Keratinocyte (primary cell): ENCODE data around the gene DOK5. TPM values are rescaled to one million over a fixed set of nuclear protein-coding genes. Genes with fewer than 3 reads are reported as not detected.

Experiments used
- DNase-seq: peaks from one replicate; pipeline ENCODE4 v3.0.0-alpha.2; 2011; ENCODE audit warnings: low read depth, missing footprints, low spot score
- FAIRE-seq: peaks from 2 replicates; lab custom pipeline; 2011; peaks lifted over from hg19 to GRCh38; lab: Jason Lieb, UNC
- H2AFZ ChIP-seq: 2 replicates; pipeline ENCODE4 v1.6.0; 2012; ENCODE audit warnings: low read length, control low read depth, inconsistent platforms; ENCODE audit not compliant: control insufficient read depth
- H3K27ac ChIP-seq: 2 replicates; pipeline ENCODE4 v1.5.1; 2011; ENCODE audit warnings: low read length; ENCODE audit not compliant: control insufficient read depth, insufficient read depth
- H3K27me3 ChIP-seq: 3 replicates; pipeline ENCODE4 v1.6.0; 2011; ENCODE audit warnings: low read length; ENCODE audit not compliant: control insufficient read depth, insufficient read depth; ENCODE audit errors: extremely low read depth
- H3K36me3 ChIP-seq, 2 experiments: 2 replicates in 1 of 2; 3 replicates in 1 of 2; pipeline ENCODE4 v1.5.1; 2011; ENCODE audit warnings: low read length in 2 of 2, mild to moderate bottlenecking in 1 of 2; ENCODE audit not compliant: control insufficient read depth in 2 of 2, insufficient read depth in 2 of 2; ENCODE audit errors: extremely low read depth in 1 of 2
- H3K4me1 ChIP-seq: 3 replicates; pipeline ENCODE4 v1.5.1; 2011; ENCODE audit warnings: low read length; ENCODE audit not compliant: control insufficient read depth, insufficient read depth; ENCODE audit errors: extremely low read depth
- H3K4me2 ChIP-seq: 3 replicates; pipeline ENCODE4 v1.6.0; 2011; ENCODE audit warnings: low read depth, low read length; ENCODE audit not compliant: control insufficient read depth, insufficient read depth; ENCODE audit errors: extremely low read depth
- H3K4me3 ChIP-seq, 3 experiments: fragments of 200-600 bp in 1 of 3; sonication (generic) in 1 of 3; 2 replicates in 2 of 3; 3 replicates in 1 of 3; pipeline ENCODE4 v1.5.1; 2011 to 2016; ENCODE audit warnings: low read length in 3 of 3, mild to moderate bottlenecking in 3 of 3, control low read depth in 2 of 3, inconsistent platforms in 1 of 3, low read depth in 1 of 3, mixed read lengths in 1 of 3, mixed run types in 1 of 3, moderate library complexity in 1 of 3; ENCODE audit not compliant: control insufficient read depth in 2 of 3, insufficient read depth in 2 of 3; ENCODE audit errors: extremely low read depth in 1 of 3
- H3K79me2 ChIP-seq: 2 replicates; pipeline ENCODE4 v1.6.0; 2012; ENCODE audit warnings: low read length; ENCODE audit not compliant: control insufficient read depth, insufficient read depth
- H3K9ac ChIP-seq: 3 replicates; pipeline ENCODE4 v1.6.0; 2011; ENCODE audit warnings: low read length; ENCODE audit not compliant: control insufficient read depth, insufficient read depth; ENCODE audit errors: extremely low read depth
- H3K9me1 ChIP-seq: 3 replicates; pipeline ENCODE4 v1.6.0; 2011; ENCODE audit warnings: low read length; ENCODE audit not compliant: control insufficient read depth, insufficient read depth; ENCODE audit errors: extremely low read depth
- H3K9me3 ChIP-seq: 2 replicates; pipeline ENCODE4 v1.5.1; 2012; ENCODE audit warnings: low read depth, low read length; ENCODE audit not compliant: control insufficient read depth
- H4K20me1 ChIP-seq: 3 replicates; pipeline ENCODE4 v1.6.0; 2011; ENCODE audit warnings: low read length; ENCODE audit not compliant: control insufficient read depth, insufficient read depth; ENCODE audit errors: extremely low read depth
- CTCF ChIP-seq, 3 experiments: IDR thresholded peaks in 1 of 3; conservative IDR thresholded peaks in 1 of 3; optimal IDR thresholded peaks in 1 of 3; 2 replicates in 2 of 3; 3 replicates in 1 of 3; pipeline versions ENCODE3 to v1.5.1; 2011; ENCODE audit warnings: low read length in 3 of 3, mild to moderate bottlenecking in 3 of 3, moderate library complexity in 2 of 3, control low read depth in 1 of 3, inconsistent platforms in 1 of 3; ENCODE audit not compliant: insufficient read depth in 2 of 3; ENCODE audit errors: extremely low read depth in 1 of 3
- EZH2 ChIP-seq: IDR thresholded peaks from one replicate; pipeline ENCODE4 v1.6.1; 2012; ENCODE audit warnings: inconsistent platforms, mild to moderate bottlenecking, low read length, moderate library complexity
- dilution Hi-C: fragments of 300-500 bp; cut with MboI; formaldehyde crosslinking; loops from one replicate; pipeline ENCODE4 v1.7.0; 2020; ENCODE audit warnings: low sequenced_read_pairs; ENCODE audit not compliant: extremely low pct_ligation_motif_present
- polyA plus RNA-seq, 5 experiments: library from polyadenylated mRNA; depleted of rRNA in 3 of 5; stranded (reverse) in 3 of 5; stranded (forward) in 1 of 5; unstranded in 1 of 5; fragments of >200 nt; gene quantifications; 1 replicate in 1 of 5; 2 replicates in 3 of 5; 3 replicates in 1 of 5; pipeline versions ENCODE4 v1.2.1 to v1.2.3, GENCODE V29; 2011 to 2012; ENCODE audit warnings: missing spikeins in 2 of 5, low read depth in 1 of 5, low replicate concordance in 1 of 5

Gene DOK5
- polyA plus RNA-seq, 1 donor (not counting 4 experiments of a cell fraction or from before 2014, with no cell fraction given), result not detected

- Histone ChIP-seq H2AFZ (no peak overlapping the region), H3K9ac (no peak overlapping the region), H3K79me2 (no peaks in the 10 kb centered on the region), H3K27me3 (no peaks in the 10 kb centered on the region), H4K20me1 (no peaks in the 10 kb centered on the region), H3K9me3 (no peaks in the 10 kb centered on the region), H3K4me3 (no peak overlapping the region), H3K27ac (no peak overlapping the region), H3K4me1 (no peaks in the 10 kb centered on the region), H3K9me1 (no peaks in the 10 kb centered on the region), H3K4me2 (no peak overlapping the region), H3K36me3 (no peaks in the 10 kb centered on the region)
- dilution Hi-C loops, result no loop called here
- FAIRE-seq, result no peak
- TF ChIP-seq CTCF (optimal IDR thresholded peaks at IDR 0.05 in 1 of 3, IDR thresholded peaks at IDR 0.05 in 1 of 3, conservative IDR thresholded peaks at IDR 0.05 in 1 of 3; ENCODE audit: extremely low read depth in 1 of 3, insufficient read depth in 2 of 3, low read length in 3 of 3), result no peak
- no peak for TF ChIP-seq EZH2
- no peak for DNase-seq
Observed at GRCh38 chr20:54486585-54486984, 11.2 kb downstream of the DOK5 start.

DNA sequence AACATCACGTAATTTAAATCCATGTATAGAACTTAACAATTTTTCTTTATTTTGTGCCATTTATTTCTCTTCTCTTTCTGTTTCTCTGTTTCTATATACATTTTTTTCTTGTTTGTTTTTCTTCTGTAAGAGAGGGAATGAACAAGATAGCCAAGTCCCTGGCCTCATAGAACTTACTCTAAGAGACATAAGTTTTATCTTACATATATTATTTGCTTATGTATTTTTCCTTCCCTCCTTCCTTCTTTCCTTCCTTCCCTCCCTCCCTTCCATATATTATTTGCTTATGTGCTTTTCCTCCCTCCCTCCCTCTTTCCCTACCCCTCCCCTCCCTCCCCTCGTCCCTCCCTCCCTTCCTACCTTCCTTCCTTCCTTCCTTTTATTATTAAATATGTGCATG lies 13.0 kb downstream of the DOK5 start:
- Histone ChIP-seq H3K4me2 (no peak overlapping the region), H2AFZ (no peak overlapping the region), H3K9me3 (no peaks in the 10 kb centered on the region), H3K9ac (no peak overlapping the region), H3K27me3 (no peaks in the 10 kb centered on the region), H3K4me3 (no peak overlapping the region), H3K9me1 (no peaks in the 10 kb centered on the region), H3K4me1 (no peaks in the 10 kb centered on the region), H3K79me2 (no peaks in the 10 kb centered on the region), H3K36me3 (no peaks in the 10 kb centered on the region), H3K27ac (no peak overlapping the region), H4K20me1 (no peaks in the 10 kb centered on the region)
- DNase-seq, result no peak
- dilution Hi-C loops, result no loop called here
- no peak for TF ChIP-seq EZH2
- no peak for TF ChIP-seq CTCF (optimal IDR thresholded peaks at IDR 0.05 in 1 of 3, IDR thresholded peaks at IDR 0.05 in 1 of 3, conservative IDR thresholded peaks at IDR 0.05 in 1 of 3; ENCODE audit: extremely low read depth in 1 of 3, insufficient read depth in 2 of 3, low read length in 3 of 3)
- no peak for FAIRE-seq
